ENCODE results near the gene SPDEF. TPM values are rescaled to one million over a fixed set of nuclear protein-coding genes. Genes with fewer than 3 reads are reported as not detected.

Gene SPDEF
- total RNA-seq, 1 donor from 2014 or later, result 0.12 TPM

GRCh38 chr6:34557228-34557627 lies 1.1 kb upstream of the SPDEF start:
- Mint-ChIP-seq H3K36me3 (ENCODE audit: low read depth) (no peaks in the 10 kb centered on the region), H3K27me3 (ENCODE audit: low read depth) (no peaks in the 10 kb centered on the region)
- TF ChIP-seq CTCF (conservative IDR thresholded peaks at IDR 0.05), result no peak

GRCh38 chr6:34556493-34556892 lies 364 bp upstream of the SPDEF start:
- no peak for TF ChIP-seq CTCF (conservative IDR thresholded peaks at IDR 0.05)
- no peak overlapping the region for H3K27ac Mint-ChIP-seq (ENCODE audit: unreplicated experiment)
- H3K36me3 Mint-ChIP-seq (ENCODE audit: low read depth), result no peaks in the 10 kb centered on the region

More at GRCh38 chr6:34557228-34557627, 1.1 kb upstream of the SPDEF start:
- no peak for DNase-seq (ENCODE audit: low read depth, low spot score)
- Mint-ChIP-seq H3K4me3 (no peak overlapping the region), H3K4me1 (peaks cover 17% of the 10 kb centered on the region), H3K9me3 (peaks cover 2% of the 10 kb centered on the region), H3K27ac (ENCODE audit: unreplicated experiment) (no peak overlapping the region)

GRCh38 chr6:34555328-34555727 lies 801 bp downstream of the SPDEF start:
- H3K27ac Mint-ChIP-seq (ENCODE audit: unreplicated experiment), result no peak overlapping the region
- TF ChIP-seq CTCF (conservative IDR thresholded peaks at IDR 0.05), result no peak
- H3K36me3 Mint-ChIP-seq (ENCODE audit: low read depth), result no peaks in the 10 kb centered on the region
- H3K4me3 Mint-ChIP-seq, result no peak overlapping the region
- peaks cover 15% of the 10 kb centered on the region for H3K4me1 Mint-ChIP-seq
- no peaks in the 10 kb centered on the region for H3K27me3 Mint-ChIP-seq (ENCODE audit: low read depth)
- peaks cover 2% of the 10 kb centered on the region for H3K9me3 Mint-ChIP-seq
- no peak for DNase-seq (ENCODE audit: low read depth, low spot score)

More at GRCh38 chr6:34556493-34556892, 364 bp upstream of the SPDEF start:
- Mint-ChIP-seq H3K4me3 (no peak overlapping the region), H3K27me3 (ENCODE audit: low read depth) (no peaks in the 10 kb centered on the region), H3K9me3 (peaks cover 2% of the 10 kb centered on the region), H3K4me1 (peaks cover 20% of the 10 kb centered on the region)
- DNase-seq (ENCODE audit: low read depth, low spot score), result no peak

GRCh38 chr6:34555007-34555322 lies 1.2 kb downstream of the SPDEF start:
- no peak for TF ChIP-seq CTCF (conservative IDR thresholded peaks at IDR 0.05)
- H3K27me3 Mint-ChIP-seq (ENCODE audit: low read depth), result no peaks in the 10 kb centered on the region
- H3K36me3 Mint-ChIP-seq (ENCODE audit: low read depth), result no peaks in the 10 kb centered on the region
- no peak for DNase-seq (ENCODE audit: low read depth, low spot score)
- no peak overlapping the region for H3K4me3 Mint-ChIP-seq
- H3K4me1 Mint-ChIP-seq, result peaks cover 11% of the 10 kb centered on the region
- peaks cover 2% of the 10 kb centered on the region for H3K9me3 Mint-ChIP-seq
- no peak overlapping the region for H3K27ac Mint-ChIP-seq (ENCODE audit: unreplicated experiment)

- Mint-ChIP-seq H3K9me3 (no peaks in the 10 kb centered on the region), H3K27ac (ENCODE audit: unreplicated experiment) (no peak overlapping the region), H3K4me1 (peaks cover 7% of the 10 kb centered on the region), H3K27me3 (ENCODE audit: low read depth) (no peaks in the 10 kb centered on the region), H3K36me3 (ENCODE audit: low read depth) (no peaks in the 10 kb centered on the region), H3K4me3 (no peak overlapping the region)
- TF ChIP-seq CTCF (conservative IDR thresholded peaks at IDR 0.05), result no peak
- no peak for DNase-seq (ENCODE audit: low read depth, low spot score)
These were observed 1.7 kb downstream of the SPDEF start for GRCh38 chr6:34554291-34555006.
